GM21381 (cell line): ENCODE measurements around the gene IRX4.
"Not testable (repeated sequence)": the region's sequence is repeated elsewhere in the genome, so short reads cannot be mapped to it uniquely, and the experiment has no call there.

Experiments used
- ATAC-seq: cut with Tn5 transposase; IDR thresholded peaks from one replicate; pipeline ENCODE4 v1.9.1; 2021; ENCODE audit warnings: mild to moderate bottlenecking, moderate library complexity; ENCODE audit not compliant: unreplicated experiment

The IRX4 gene

DNA sequence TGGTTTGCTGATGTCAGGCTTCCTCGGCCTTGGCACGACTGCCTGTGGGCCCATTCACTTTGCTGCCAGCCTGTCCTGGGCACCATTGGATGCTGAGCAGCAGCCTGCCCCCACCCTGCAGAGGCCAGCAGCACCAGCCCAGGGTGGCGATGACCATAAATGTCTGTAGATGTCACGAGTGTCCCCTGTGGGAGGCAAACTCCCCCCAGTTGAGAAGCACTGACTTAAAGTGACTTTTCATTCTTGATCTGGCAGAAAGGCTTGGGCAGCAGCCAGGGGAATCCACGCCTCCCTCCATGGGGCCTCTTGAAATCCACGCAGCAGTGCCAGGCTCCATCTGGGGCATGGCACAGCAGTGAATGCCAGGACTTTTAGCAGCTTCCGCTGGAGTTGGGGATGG lies 21.8 kb downstream of the IRX4 start:
- no peak for ATAC-seq

DNA sequence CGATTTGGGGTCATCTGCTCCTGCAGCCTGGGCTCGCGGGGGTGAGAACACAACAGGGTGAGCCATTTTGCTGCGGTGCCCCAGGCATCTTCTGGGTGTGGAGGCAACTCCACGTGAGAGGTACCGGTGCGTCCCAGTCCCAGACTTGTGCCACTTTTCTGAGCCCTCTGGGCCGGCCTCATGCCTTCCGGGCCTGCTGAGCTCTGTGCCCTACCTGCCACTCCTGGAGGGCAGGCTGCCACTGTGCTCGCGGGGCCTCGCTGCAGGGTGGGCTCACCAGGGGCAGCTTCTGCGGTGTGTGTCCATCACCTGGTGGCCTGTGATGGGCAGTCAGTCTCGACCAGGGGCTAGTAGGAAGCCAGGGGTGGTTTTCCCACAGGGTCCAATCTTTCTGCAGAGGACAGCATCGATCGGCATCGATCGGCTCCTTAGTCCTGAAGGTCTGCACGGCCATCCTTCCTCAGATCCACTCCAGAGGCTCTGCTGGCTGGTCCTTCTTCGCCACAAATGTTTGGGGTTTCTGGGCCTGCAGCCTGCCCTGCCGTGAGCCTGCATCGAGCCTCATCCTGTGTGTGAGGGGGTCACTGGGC lies 22.6 kb downstream of the IRX4 start:
- no peak for ATAC-seq

DNA sequence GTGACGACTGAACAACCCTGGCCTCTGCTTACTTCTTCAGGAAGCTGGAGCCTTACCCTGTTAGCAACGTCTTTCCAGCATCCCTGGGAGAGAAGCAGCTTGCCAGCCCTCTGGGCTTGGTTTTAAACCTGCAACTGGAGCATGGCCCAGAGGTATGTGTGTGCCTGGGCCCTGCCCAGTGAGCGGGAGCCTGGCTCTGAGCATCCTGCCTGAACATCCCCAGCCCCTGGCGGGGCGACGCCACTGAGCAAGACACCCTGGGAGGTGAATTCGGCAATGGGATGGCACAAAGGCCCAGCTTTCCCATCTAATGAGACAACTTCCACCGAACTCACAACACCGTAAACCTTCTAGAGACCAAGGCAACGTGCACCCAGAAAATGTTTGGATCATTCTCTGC lies 23.6 kb downstream of the IRX4 start:
- ATAC-seq: no peak

DNA sequence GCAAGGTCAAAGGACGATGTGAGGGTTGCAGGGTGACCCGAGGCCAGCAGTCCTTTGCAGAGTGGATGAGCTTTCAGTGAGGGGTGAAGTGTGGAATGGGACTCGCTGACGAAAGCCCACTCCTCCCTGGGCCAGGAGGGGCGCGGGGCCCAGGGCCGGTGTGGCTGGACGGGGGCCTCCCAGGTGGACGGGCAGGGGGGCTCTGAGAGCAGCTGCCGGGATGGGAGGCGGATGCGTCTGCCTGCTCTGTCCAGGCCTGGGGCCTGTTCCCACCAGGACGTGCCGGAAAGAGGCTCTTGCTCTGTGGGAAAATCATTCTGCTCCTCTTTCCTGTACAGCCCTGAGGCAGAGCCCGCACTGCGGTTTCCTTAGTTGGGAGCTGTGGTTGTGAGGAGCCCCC lies 24.3 kb downstream of the IRX4 start:
- no peak for ATAC-seq

DNA sequence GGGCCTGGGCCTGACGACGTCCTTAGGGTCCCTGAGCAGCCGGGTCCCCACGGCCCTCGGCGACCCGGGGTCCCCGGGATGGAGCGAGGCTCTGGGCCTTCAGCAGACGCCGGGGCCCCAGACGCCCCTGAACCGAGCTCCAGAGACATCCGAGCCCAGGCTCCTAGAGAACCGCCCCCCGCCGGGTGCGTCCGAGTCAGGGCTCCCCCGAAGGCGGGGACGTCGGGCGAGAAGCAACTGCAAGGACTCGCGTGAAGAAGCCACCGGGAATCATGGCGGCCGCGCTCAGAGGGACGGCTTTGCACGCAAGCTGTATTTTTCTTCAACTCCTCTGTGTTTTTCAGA lies 25.5 kb downstream of the IRX4 start:
- ATAC-seq: no peak

DNA sequence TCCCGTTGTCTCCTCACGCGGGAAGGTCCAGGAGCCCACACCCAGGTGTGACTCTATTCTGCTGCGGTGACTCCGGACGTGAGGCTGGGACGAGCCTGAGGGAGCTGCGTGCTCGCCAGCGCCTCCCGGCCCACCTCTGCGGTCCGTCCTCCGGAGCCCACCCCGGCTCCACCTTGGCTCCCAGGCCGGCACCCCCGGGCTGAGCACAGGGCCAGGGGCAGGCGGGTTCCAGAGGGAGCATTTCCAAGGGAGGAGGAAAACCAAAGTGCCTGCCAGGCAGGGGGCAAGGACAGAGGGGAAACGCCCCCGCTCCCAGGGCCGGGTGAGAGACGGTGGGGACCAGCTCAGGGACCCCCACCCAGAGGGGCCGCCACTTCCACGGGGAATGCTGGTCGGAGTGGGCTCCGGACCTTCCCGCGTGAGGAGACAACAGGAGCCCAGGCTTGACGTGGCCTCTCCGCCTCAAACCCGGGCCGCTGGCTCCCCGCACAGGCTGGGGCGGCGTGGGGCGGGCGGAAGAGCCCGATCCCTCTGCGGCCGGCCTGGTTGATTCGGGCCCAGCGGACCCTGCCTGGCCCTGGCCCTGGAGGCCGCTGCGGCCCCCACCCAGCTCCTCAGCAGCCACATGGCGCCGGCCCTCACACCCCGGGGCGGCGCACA lies 26.0 kb downstream of the IRX4 start:
- ATAC-seq: no peak

DNA sequence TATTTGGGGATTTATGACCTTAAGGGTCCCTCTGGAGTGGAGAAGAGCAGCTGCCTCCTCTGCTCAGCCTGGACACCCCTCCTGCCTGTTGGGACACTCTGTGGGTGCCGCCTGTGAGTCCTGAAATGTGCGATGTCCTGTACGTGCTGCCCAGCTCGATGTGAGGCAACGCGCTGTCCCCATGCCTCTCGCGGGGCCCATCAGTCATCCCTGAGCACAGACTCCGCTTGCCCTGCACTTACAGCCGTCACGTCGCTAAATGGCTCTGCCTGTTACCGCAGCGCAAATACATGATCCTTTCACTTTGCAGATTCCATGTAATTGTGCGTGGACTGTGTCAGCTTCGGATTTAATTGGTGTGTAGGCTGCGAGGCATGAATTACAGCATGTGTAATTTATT lies 27.1 kb downstream of the IRX4 start:
- no peak for ATAC-seq

DNA sequence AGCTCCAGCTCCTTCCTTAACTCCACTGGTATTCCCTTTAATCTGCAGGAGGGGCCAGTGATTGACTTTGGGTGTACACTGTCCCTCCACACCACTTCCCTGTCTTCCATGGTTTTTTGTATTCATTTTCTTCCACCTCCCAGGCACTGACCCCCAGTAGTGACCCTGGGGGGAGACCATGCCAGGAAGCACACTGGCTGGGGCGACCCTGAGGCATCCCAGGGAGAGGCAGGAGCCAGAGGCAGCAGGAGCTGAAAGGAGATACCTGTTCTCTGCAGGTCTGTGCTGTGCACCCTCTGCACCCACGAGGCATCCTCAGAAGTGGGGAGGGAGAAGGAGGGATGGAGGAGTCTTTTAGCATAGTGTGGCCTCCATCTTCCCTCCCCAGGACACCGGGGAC lies 27.6 kb downstream of the IRX4 start:
- ATAC-seq: no peak

DNA sequence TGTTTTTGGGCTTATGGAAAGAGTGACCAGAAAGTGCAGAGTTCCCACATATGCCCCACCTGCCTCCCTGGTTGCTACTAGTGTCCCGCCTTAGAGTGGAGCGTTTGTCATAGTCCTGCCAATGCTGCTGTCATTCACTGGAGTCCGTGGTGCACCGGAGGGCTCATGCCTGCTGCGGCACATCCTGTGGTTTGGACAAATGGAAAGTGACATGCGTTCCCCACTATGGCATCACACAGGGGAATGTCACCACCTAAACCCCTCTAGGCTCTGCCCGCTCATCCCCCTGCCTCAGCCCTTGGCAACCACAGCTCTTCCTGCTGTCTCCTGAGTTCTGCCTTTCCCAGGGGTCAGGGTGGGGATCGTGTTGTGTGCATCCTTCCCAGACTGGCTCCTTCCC lies 29.2 kb downstream of the IRX4 start:
- no peak for ATAC-seq

DNA sequence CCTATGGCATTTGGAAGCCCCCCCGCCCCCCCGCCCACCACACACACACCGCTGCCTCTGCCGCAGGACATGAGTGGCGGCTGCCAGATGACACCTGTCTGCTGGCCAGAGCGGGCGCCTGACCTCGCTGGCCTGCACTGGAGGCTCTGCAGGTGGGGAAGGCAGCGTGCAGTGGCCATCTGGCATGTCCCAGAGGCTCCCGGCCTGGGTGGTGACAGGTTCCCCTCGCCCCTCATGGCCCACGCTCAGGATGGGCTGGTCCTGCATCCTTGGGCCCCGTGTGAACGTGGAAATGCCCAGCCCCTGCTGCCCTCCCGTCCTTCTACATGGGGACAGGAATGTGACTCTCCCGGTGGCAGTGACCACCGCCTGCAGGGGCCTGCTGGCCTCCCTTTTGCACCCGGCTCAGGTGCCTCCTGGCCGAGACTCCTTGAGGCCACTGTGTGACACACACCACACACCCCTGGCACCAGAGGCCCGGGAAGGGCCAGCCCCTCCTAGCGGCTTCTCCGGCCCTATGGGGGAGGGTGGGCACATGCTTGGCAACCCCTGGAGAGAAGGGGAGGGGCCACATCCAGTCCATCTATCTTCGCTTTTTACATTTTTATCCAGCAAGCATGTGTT lies 30.3 kb downstream of the IRX4 start:
- ATAC-seq: no peak

DNA sequence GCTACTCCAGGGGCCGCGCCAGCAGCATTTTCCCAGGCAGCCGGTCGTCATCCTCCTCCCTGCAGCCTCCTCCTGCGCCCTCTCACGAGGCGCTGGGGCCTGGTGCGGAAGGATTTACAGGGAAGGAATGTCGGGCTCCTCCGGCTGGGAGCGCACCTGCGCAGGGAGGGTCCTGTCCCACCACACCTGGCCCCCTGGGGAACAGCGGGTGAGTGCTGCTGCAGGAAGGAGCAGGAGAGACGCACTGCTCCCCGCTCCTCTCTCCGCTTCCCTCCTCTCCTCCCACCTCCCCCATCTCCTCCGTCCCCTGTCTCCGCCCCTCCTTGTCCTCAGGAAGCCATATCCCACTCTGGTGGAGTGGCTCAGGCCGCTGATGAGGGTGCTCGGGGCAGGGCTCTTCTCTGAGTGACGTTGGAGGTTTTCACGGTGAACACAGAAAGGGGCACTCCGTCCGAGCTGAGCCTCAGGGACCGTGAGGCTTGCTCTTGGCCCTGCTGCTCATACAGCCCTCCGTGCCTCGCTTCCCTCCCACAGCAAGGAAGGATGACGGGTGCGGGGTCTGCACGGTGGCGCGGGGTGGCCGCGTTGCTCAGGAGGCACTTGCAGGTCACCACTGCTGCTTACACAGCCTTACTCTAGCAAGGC lies 31.3 kb downstream of the IRX4 start:
- no peak for ATAC-seq

DNA sequence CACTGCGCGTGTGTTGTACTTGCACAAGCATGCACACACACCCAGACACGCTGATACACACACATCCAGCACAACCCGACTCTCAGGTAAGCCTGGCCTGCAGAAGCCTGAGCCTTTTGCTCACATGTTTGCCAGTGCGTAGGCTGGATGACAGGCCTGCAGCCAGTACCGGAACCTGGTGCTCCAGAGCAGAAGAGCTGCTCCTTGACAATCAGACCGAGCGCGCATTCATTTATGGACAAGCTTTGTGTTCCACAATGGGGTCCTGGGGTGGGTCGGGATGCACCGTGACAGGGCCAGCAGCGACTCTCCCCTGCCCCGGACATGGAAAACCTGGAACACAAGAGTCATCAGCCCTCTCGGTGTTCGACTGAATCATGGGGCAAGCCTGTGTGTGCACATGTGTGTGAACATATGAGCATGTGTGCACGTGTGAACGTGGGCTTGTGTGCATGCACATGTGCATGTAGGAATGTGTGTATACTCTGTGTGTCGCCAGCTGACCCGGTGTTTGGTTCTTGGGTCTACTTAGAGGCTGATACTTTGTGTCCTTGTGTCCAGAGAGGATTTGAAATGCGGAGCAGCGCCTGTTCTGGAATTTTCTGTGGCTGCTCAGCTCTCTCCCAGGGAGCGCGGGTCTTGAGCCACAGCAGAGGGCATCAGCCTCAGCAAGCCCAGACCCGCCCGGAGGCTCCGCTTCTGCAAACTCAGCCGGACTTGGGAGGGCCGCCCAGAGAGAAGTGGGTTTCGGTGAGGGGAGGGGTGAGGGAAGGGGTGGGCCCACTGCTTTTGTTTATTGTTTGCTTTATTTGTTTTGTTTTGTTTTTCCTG lies 32.2 kb downstream of the IRX4 start:
- no peak for ATAC-seq

DNA sequence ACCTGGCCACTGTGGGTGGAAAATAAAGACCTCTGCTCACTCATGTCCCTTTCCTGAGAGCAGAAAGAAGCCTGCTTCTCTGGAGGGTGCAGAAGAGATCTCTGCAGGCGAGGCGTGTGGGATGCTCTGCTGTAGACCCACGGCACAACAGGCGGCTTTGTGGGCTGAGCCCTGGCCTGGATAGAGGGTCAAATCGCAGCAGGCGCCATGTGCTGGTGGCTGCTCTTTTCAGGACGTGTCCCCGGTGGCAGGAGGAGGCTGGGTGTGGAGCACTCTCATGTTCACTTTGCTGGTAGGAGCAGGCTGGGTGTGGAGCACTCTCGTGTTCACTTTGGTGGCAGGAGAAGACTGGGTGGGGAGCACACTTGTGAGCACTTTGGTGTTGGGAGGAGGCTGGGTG lies 35.1 kb downstream of the IRX4 start:
- no peak for ATAC-seq

DNA sequence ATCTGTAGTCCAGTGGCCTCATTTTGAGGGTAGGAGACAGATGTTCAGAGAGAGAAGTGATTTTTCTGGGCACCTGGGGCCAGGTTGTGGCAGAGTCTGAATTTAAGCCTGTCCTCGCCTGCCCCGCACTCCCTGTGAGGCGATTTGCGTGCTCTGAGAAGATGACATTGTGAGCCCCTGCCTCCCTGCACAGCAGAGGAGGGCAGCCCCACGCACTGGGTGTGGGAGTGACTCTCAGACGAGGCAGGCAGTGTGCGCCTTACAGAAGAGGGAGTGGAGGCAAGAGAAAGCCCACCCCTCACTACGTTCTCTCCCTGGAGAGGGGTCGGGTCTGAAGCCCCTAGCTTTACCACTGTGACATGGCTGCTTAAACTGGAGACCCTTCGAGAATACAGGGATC lies 35.7 kb downstream of the IRX4 start:
- no peak for ATAC-seq

DNA sequence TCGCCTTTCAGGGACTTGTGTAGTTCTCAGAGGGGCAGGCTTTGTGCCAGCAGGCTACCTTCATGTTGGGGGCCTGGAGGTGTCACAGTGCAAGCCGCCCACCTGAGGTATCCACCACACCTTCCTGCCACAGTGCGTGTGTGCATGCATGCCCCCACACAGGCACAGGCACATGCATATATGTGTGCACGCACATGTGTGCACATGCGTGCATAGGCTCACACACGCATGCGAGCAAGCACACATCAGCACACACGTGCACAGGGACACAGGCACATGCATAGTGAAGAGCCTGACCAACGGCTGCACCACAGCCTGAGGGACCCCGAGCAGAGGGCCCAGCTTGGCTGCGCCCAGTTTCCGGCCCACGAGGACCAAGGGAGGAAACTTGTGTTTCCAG lies 36.1 kb downstream of the IRX4 start:
- no peak for ATAC-seq

DNA sequence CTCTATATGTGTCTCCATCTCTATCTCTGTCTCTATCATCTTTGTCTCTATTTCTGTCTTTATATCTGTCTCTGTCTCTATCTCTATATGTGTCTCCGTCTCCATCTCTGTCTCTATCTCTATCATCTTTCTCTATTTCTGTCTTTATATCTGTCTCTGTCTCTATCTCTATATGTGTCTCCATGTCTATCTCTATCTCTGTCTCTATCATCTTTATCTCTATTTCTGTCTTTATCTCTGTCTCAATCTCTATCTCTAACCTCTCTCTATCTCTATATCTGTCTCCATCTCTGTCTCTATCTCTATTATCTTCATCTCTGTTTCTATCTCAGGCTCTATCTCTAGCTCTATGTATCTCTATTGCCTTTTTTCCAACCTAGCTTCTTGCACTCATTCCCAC lies 37.0 kb downstream of the IRX4 start:
- no peak for ATAC-seq

DNA sequence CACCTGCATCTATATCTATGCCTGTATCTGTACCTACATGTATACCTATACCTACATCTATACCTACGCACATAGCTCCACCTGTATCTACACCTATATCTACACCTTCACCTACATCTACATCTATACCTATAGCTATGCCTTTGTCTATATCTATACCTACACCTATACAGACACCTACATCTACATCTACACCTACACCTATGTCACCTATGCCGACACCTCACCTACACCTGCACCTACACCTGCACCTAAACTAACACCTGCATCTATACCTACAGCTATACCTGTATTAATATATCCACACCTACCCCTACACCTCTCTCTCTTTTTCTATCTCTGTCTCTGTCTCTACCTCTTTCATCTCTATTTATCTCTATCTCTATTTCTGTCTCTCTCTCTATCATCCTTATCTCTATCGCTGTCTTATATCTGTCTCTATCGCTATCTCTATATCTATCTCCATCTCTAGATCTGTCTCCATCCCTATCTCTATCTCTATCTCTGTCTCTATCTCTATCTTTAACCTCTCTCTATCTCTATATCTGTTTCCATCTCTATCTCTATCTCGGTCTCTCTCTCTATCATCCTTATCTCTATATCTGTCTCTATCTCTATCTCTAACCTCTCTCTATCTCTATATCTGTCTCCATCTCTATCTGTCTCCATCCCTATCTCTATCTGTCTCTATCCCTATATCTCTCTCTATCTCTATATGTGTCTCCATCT lies 37.9 kb downstream of the IRX4 start:
- no peak for ATAC-seq

DNA sequence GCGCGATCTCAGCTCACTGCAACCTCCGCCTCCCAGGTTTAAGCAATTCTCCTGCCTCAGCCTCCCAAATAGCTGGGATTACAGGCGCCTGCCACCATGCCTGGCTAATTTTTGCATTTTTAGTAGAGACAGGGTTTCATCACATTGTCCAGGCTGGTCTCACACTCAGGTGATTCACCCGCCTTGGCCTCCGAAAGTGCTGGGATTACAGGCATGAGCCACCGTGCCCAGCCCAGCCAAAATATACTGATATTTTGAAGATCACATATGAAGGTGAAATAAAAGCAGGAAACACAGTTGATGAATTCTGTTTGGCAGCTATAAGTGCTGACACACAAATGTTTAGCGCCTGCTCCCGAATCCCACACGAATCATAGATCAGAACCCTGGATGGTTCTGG lies 39.0 kb downstream of the IRX4 start:
- ATAC-seq: not testable (repeated sequence)

DNA sequence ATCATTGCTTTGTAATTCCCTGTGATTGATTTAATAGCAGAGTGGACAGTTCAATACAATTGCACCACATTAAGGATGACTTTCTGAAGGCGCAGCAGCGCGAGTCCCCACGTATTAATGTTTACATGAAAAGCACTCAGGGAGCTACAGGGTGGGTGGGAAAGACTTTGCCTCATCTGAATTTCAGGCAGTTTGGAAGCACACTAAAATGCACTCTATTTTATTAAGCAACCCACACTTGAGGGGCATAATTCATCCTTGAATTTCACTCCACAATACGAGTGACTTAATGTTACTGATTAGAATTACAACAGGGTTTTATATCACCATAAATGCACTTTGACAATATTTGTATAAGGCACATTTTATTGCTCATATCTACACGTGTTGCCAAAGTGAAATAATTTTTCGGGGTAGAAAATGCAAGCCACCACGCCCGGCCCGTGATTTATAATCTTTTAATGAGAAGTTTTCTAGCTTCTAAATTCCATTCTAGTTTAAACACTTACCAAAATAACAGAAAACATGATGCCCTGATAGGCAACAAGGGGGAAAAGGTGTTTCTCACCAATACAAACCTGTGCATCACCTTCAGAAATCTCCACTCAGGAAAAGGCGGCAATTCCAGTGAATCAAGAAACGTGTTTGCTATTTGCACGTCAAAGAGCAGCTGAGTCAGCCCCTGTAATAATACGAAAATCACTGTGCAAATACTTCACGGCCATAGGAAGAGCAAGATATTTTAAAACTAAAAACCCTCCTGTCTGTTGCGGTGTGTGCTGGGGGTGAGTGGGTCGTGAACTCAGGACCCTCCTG lies 40.5 kb downstream of the IRX4 start:
- ATAC-seq: no peak
